Upper lobe of right lung (tissue), 1 donor: ENCODE results near the gene SUPT4H1. TPM values are rescaled to one million over a fixed set of nuclear protein-coding genes. Genes with fewer than 3 reads are reported as not detected.

Source experiments
- microRNA-seq: library from miRNA; unstranded; fragments of <30 nt; microRNA quantifications from one replicate; pipeline ENCODE4 v1.2.0, GENCODE V29; 2020; ENCODE audit warnings: borderline microRNAs expressed
- total RNA-seq: library from RNA; stranded (reverse); fragmentation: NEBNext Ultra II Directional; extraction: Animal tissue kit (Norgen Biotek cat#: 25700); gene quantifications from one replicate; pipeline ENCODE4 v1.2.1, GENCODE V29; 2021
- donor health status: DM: no; HTN: yes; CAD: no; lungs with severe emphysema.

SUPT4H1 gene
- total RNA-seq, 1 donor from 2014 or later, result 82.4 TPM

Small RNA genes lying within 50 kb of the gene (microRNA-seq; reads per million reads assigned to microRNA genes)
- gene MIR4736, result not detected

Other genes with a start within 250 kb of the SUPT4H1 start
- not detected for gene OR4D1, start 203.8 kb downstream of the SUPT4H1 start, total RNA-seq
- gene OR4D2, start 185.2 kb downstream of the SUPT4H1 start, total RNA-seq, result not detected
- gene EPX, start 159.5 kb downstream of the SUPT4H1 start, total RNA-seq, result not detected
- gene MKS1, start 132.9 kb downstream of the SUPT4H1 start, total RNA-seq, result 15.9 TPM
- not detected for gene LPO, start 113.6 kb downstream of the SUPT4H1 start, total RNA-seq
- gene MPO, start 71.3 kb downstream of the SUPT4H1 start, total RNA-seq, result 0.35 TPM
- gene TSPOAP1, start 23.4 kb downstream of the SUPT4H1 start, total RNA-seq, result 21.0 TPM
- 7.5 TPM for gene RNF43, start 65.3 kb upstream of the SUPT4H1 start, total RNA-seq
- gene HSF5, start 136.2 kb upstream of the SUPT4H1 start, total RNA-seq, result 0.20 TPM
- gene MTMR4, start 162.4 kb upstream of the SUPT4H1 start, total RNA-seq, result 40.9 TPM